ENCODE results near the gene AIF1. TPM values are rescaled to one million over a fixed set of nuclear protein-coding genes. Genes with fewer than 3 reads are reported as not detected.

AIF1 gene
- total and polyA plus RNA-seq, 2 experiments from 2014 or later: 13.3 to 33.7 TPM

- Histone ChIP-seq H3K4me3 (peak within 1 kb of the TSS; percentile 96), H4K20me1 (replicated peaks; ENCODE audit: insufficient read depth) (no peaks in the 10 kb centered on the region; the same call in 1 of the 2 replicates), H3K79me2 (replicated peaks; ENCODE audit: insufficient read depth) (peaks cover 41% of the 10 kb centered on the region), H3F3A (replicated peaks; ENCODE audit: low read depth) (peaks cover 21% of the 10 kb centered on the region; the same call in 1 of the 2 replicates), H3K27ac (ENCODE audit: low read depth) (peak within 1 kb of the TSS; percentile 95), H3K9me2 (ENCODE audit: insufficient read depth) (no peaks in the 10 kb centered on the region), H3K4me1 (ENCODE audit: insufficient read depth) (peaks cover 23% of the 10 kb centered on the region), H2AFZ (peak within 1 kb of the TSS; percentile 83), H3K27me3 (ENCODE audit: insufficient read depth) (no peaks in the 10 kb centered on the region), H3K4me2 (peak within 1 kb of the TSS; percentile 98), H3K36me3 (ENCODE audit: insufficient read depth) (peaks cover 12% of the 10 kb centered on the region; the same call in 1 of the 2 replicates)
- DNase-seq (ENCODE audit: low spot score) (peak; percentile 95), ATAC-seq (peak; percentile 85)
- no peak for TF ChIP-seq ZNF114 (CRISPR knock-in tag; IDR thresholded peaks at IDR 0.05)
- peak; percentile 88 for TF ChIP-seq POLR2AphosphoS5 (IDR thresholded peaks at IDR 0.05; ENCODE audit: low read depth)
- 0 out of 2 replicates have a peak, but pooled peaks have one; percentile 24 for TF ChIP-seq CREB1 (CRISPR knock-in tag; IDR thresholded peaks at IDR 0.05; ENCODE audit: low read depth)
- Mint-ChIP-seq H3K9me3 (no peaks in the 10 kb centered on the region), H3K4me1 (peaks cover 49% of the 10 kb centered on the region), H3K4me3 (peak within 1 kb of the TSS; percentile 90), H3K36me3 (ENCODE audit: low read depth) (peaks cover 46% of the 10 kb centered on the region), H3K27me3 (ENCODE audit: insufficient read depth, low read depth, poor library complexity) (peaks cover 19% of the 10 kb centered on the region), H3K27ac (peak within 1 kb of the TSS; percentile 95)
These were observed 45.6 kb downstream of the AIF1 start, which contains the start of gene C6orf47 for GRCh38 chr6:31660381-31661261. Gene C6orf47 (minus strand): TSS chr6:31660778. CDS start chr6:31659947, 831 bp downstream.

GRCh38 chr6:31661262-31662123 lies 46.5 kb downstream of the AIF1 start:
- ATAC-seq (no peak), DNase-seq (ENCODE audit: low spot score) (no peak)
- peaks cover 28% of the 10 kb centered on the region for H3K27me3 Mint-ChIP-seq (ENCODE audit: insufficient read depth, low read depth, poor library complexity)
- no peaks in the 10 kb centered on the region; the same call in 2 of the 3 replicates for H3K9me3 Mint-ChIP-seq
- H3K9me2 ChIP-seq (ENCODE audit: insufficient read depth): no peaks in the 10 kb centered on the region
- peak overlapping the region; percentile 98 for H3K4me2 ChIP-seq
- H3K4me1 Mint-ChIP-seq: peaks cover 44% of the 10 kb centered on the region
- H2AFZ ChIP-seq: peak overlapping the region; percentile 77
- H3K79me2 ChIP-seq (replicated peaks; ENCODE audit: insufficient read depth): peaks cover 47% of the 10 kb centered on the region
- H4K20me1 ChIP-seq (replicated peaks; ENCODE audit: insufficient read depth): no peaks in the 10 kb centered on the region; the same call in 1 of the 2 replicates
- TF ChIP-seq JUNB (IDR thresholded peaks at IDR 0.05; ENCODE audit: unreplicated experiment): no peak
- no peak for TF ChIP-seq NANOG (IDR thresholded peaks at IDR 0.05; ENCODE audit: borderline replicate concordance)
- TF ChIP-seq ZNF114 (CRISPR knock-in tag; IDR thresholded peaks at IDR 0.05): no peak
- TF ChIP-seq ZNF462 (CRISPR knock-in tag; IDR thresholded peaks at IDR 0.05): no peak
- no peak for TF ChIP-seq ZNF331 (CRISPR knock-in tag; IDR thresholded peaks at IDR 0.05; ENCODE audit: low read depth)
- TF ChIP-seq EZH2phosphoT487 (IDR thresholded peaks at IDR 0.05; ENCODE audit: unreplicated experiment): no peak
- no peak for TF ChIP-seq CTCF (conservative IDR thresholded peaks at IDR 0.05; ENCODE audit: low read depth in 2 of 2)
- no peak for TF ChIP-seq EZH2 (IDR thresholded peaks at IDR 0.05; ENCODE audit: low read depth, unreplicated experiment)
- H3F3A ChIP-seq (replicated peaks; ENCODE audit: low read depth): peaks cover 21% of the 10 kb centered on the region; the same call in 1 of the 2 replicates
- peak overlapping the region; percentile 91 for H3K27ac Mint-ChIP-seq
- H3K36me3 Mint-ChIP-seq (ENCODE audit: low read depth): peaks cover 52% of the 10 kb centered on the region
- peaks cover 23% of the 10 kb centered on the region for H3K4me1 ChIP-seq (ENCODE audit: insufficient read depth)
- no peaks in the 10 kb centered on the region for H3K27me3 ChIP-seq (ENCODE audit: insufficient read depth)
- H3K36me3 ChIP-seq (ENCODE audit: insufficient read depth): peaks cover 12% of the 10 kb centered on the region; the same call in 1 of the 2 replicates
- peak overlapping the region; percentile 90 for H3K4me3 Mint-ChIP-seq
- peak overlapping the region; percentile 92 for H3K27ac ChIP-seq (ENCODE audit: low read depth)
- peak overlapping the region; percentile 96 for H3K4me3 ChIP-seq
